ENCODE data around the gene FAM131B. TPM values are rescaled to one million over a fixed set of nuclear protein-coding genes. Genes with fewer than 3 reads are reported as not detected.

The FAM131B gene
- total and polyA plus RNA-seq, 2 of the 8 experiments (the other 6 are each of a cell fraction or from before 2014, with no cell fraction given): 23.1 to 38.2 TPM

DNA sequence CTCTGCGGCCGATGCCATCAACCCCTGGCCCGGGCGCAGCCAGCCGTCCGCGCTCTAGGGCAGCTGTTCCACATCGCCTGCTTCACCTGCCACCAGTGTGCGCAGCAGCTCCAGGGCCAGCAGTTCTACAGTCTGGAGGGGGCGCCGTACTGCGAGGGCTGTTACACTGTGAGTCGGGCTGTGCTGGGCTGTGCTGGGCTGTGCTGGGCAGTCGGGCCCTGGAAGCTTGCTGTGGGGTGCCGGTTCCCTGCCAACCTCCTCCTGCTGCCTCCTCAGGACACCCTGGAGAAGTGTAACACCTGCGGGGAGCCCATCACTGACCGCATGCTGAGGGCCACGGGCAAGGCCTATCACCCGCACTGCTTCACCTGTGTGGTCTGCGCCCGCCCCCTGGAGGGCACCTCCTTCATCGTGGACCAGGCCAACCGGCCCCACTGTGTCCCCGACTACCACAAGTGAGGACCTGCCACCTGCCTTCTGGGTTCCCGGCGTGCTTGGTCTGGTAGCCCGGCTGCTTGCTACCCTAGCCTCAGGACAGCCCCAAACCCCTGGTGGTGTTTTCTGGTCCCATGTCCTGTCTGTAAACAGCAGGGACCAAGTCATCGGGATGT is 26.1 kb upstream of the FAM131B start:
- WGBS, 2 experiments (ENCODE audit: extremely low coverage in 1 of 2, insufficient coverage in 1 of 2, insufficient read length in 1 of 2, insufficient replicate concordance in 2 of 2, low coverage in 1 of 2, low lambda C conversion rate in 2 of 2, missing lambda C conversion rate in 1 of 2): 94% methylated on average over 28 of the region's 28 CpGs; no CpG with 5 or more reads in 1 of the 2 experiments
- Histone ChIP-seq H3K4me1 (replicated peaks in 1 of 4; ENCODE audit: control insufficient read depth in 3 of 4, insufficient read depth in 4 of 4, low read length in 3 of 4) (peaks cover 0 to 6% (median under 1%) of the 10 kb centered on the region in 4 experiments; a peak in 4 of 7 replicates), H3K27me3 (replicated peaks in 1 of 4; ENCODE audit: control insufficient read depth in 3 of 4, extremely low read depth in 1 of 4, insufficient read depth in 3 of 4, low read length in 3 of 4) (no peaks in the 10 kb centered on the region), H2BK120ac (replicated peaks; ENCODE audit: low read depth, low read length) (no peak overlapping the region), H2BK15ac (ENCODE audit: low read length) (no peak overlapping the region), H3K36me3 (ENCODE audit: control insufficient read depth in 2 of 4, insufficient read depth in 4 of 4, low read length in 3 of 4) (peaks cover 24 to 77% (median 56%) of the 10 kb centered on the region in 4 experiments), H3K23ac (ENCODE audit: insufficient read length) (no peak overlapping the region), H2BK5ac (ENCODE audit: low read depth, low read length) (no peak overlapping the region), H3K4me2 (ENCODE audit: insufficient read depth in 1 of 2, low read depth in 2 of 2, low read length in 2 of 2) (no peak overlapping the region), H3K27ac (ENCODE audit: low read depth, low read length) (no peak overlapping the region), H4K8ac (ENCODE audit: extremely low read depth, insufficient read depth, low read length) (no peak overlapping the region; the same call in 1 of the 2 replicates), H3K79me2 (ENCODE audit: control insufficient read depth in 1 of 2, insufficient read depth in 2 of 2, low read length in 2 of 2) (peaks cover 2 to 26% of the 10 kb centered on the region in 2 experiments; a peak in 3 of 4 replicates), H3K18ac (ENCODE audit: extremely low read depth, low read length) (no peak overlapping the region), H2AFZ (ENCODE audit: low read length) (no peak overlapping the region), H2BK20ac (ENCODE audit: low read length) (no peak overlapping the region), H2BK12ac (ENCODE audit: low read depth, low read length) (no peak overlapping the region), H3K4me3 (ENCODE audit: extremely low read depth in 1 of 4, insufficient read depth in 2 of 4, low read depth in 3 of 4, low read length in 4 of 4) (no peak overlapping the region), H3K23me2 (ENCODE audit: low read depth, low read length) (peaks cover 4% of the 10 kb centered on the region; the same call in 1 of the 2 replicates), H3K56ac (replicated peaks; ENCODE audit: insufficient read length, low read depth, low read length) (no peak overlapping the region), H3K14ac (ENCODE audit: insufficient read length) (no peak overlapping the region), H3K9me3 (ENCODE audit: insufficient read depth in 2 of 2, low read depth in 1 of 2, low read length in 1 of 2) (no peaks in the 10 kb centered on the region), H4K20me1 (replicated peaks in 1 of 2; ENCODE audit: control insufficient read depth in 1 of 2, insufficient read depth in 2 of 2, low read length in 2 of 2) (peaks cover 46 to 62% of the 10 kb centered on the region in 2 experiments), H2AK5ac (ENCODE audit: low read depth, low read length) (no peak overlapping the region), H3K79me1 (ENCODE audit: low read depth, low read length) (peaks cover 24% of the 10 kb centered on the region), H3K9ac (replicated peaks in 1 of 4; ENCODE audit: extremely low read depth in 1 of 4, low read depth in 3 of 4, low read length in 3 of 4) (no peak overlapping the region), H4K91ac (replicated peaks; ENCODE audit: insufficient read length, low read length) (no peak overlapping the region), H4K5ac (ENCODE audit: insufficient read length, low read depth, low read length) (no peak overlapping the region), H3K4ac (replicated peaks; ENCODE audit: insufficient read length, low read depth, low read length) (no peak overlapping the region)
- FAIRE-seq (no peak), DNase-seq (ENCODE audit: low read depth in 1 of 2, low spot score in 2 of 2) (peak in 1 of 2 experiments; percentile 60)
- CTCF ChIA-PET (ENCODE audit: partially characterized antibody): interaction anchor here (0.6 to 23.5 kb wide), 27 partner anchors 9 to 127 kb away, joined by 3 to 359 read pairs (median 5); partner anchors contain the start of genes CLCN1, EPHA1 and ZYX
- POLR2A ChIA-PET (ENCODE audit: partially characterized antibody): interaction anchor here (0.5 to 25.2 kb wide), 14 partner anchors 7 to 535 kb away, joined by 3 to 518 read pairs (median 8); partner anchors contain the start of genes EPHA1, FAM131B and ZYX
- no peak for TF ChIP-seq KDM1A (IDR thresholded peaks at IDR 0.05; ENCODE audit: borderline replicate concordance, low read length)
- TF ChIP-seq, protein P1, sequence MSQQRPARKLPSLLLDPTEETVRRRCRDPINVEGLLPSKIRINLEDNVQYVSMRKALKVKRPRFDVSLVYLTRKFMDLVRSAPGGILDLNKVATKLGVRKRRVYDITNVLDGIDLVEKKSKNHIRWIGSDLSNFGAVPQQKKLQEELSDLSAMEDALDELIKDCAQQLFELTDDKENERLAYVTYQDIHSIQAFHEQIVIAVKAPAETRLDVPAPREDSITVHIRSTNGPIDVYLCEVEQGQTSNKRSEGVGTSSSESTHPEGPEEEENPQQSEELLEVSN (IDR thresholded peaks at IDR 0.05): no peak
- no peak for TF ChIP-seq TCF12 (IDR thresholded peaks at IDR 0.05; ENCODE audit: low read depth, low read length)
- TF ChIP-seq KDM5A (IDR thresholded peaks at IDR 0.05; ENCODE audit: low read length): no peak
- TF ChIP-seq ASH2L (IDR thresholded peaks at IDR 0.05; ENCODE audit: low read length): no peak
- TF ChIP-seq SP4 (IDR thresholded peaks at IDR 0.05; ENCODE audit: low read length): no peak
- TF ChIP-seq SIX5 (IDR thresholded peaks at IDR 0.05; ENCODE audit: low read depth, low read length): no peak
- TF ChIP-seq TAF1 (IDR thresholded peaks at IDR 0.05; ENCODE audit: low read depth, low read length): no peak
- no peak for TF ChIP-seq RFX5 (IDR thresholded peaks at IDR 0.05; ENCODE audit: borderline replicate concordance, low read depth, low read length)
- no peak for TF ChIP-seq HDAC6 (IDR thresholded peaks at IDR 0.05; ENCODE audit: low read depth, low read length)
- TF ChIP-seq, protein P2, sequence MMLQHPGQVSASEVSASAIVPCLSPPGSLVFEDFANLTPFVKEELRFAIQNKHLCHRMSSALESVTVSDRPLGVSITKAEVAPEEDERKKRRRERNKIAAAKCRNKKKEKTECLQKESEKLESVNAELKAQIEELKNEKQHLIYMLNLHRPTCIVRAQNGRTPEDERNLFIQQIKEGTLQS (IDR thresholded peaks at IDR 0.05; ENCODE audit: insufficient read depth, low read depth, low read length): no peak
- TF ChIP-seq POU5F1 (IDR thresholded peaks at IDR 0.05; ENCODE audit: low read depth, low read length): no peak
